ENCODE results near the gene RAB9A. TPM values are rescaled to one million over a fixed set of nuclear protein-coding genes. Genes with fewer than 3 reads are reported as not detected.
"Not testable (repeated sequence)": the region's sequence is repeated elsewhere in the genome, so short reads cannot be mapped to it uniquely, and the experiment has no call there.

Gene RAB9A
- total RNA-seq, 1 experiment from 2014 or later, result 37.4 TPM

DNA sequence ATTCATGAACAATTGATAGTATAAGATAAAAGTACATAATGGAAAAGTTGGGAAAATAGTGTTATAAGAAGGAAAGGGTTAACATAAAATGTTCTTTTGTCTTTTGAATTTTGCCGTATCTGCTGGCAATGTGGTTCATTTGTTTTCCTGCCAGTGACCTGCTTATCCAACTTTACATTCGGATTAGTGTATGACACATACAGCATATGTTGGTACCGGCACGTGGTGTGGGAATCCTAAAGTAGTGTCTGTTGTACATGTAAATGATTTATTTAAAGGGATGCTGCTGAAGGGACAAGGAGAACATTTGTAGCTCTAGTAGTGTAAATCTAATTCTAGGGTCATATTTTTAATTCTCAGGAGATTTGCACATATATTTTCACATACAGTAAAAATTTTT lies 11.5 kb downstream of the RAB9A start:
- no peak for DNase-seq (ENCODE audit: low read depth)

DNA sequence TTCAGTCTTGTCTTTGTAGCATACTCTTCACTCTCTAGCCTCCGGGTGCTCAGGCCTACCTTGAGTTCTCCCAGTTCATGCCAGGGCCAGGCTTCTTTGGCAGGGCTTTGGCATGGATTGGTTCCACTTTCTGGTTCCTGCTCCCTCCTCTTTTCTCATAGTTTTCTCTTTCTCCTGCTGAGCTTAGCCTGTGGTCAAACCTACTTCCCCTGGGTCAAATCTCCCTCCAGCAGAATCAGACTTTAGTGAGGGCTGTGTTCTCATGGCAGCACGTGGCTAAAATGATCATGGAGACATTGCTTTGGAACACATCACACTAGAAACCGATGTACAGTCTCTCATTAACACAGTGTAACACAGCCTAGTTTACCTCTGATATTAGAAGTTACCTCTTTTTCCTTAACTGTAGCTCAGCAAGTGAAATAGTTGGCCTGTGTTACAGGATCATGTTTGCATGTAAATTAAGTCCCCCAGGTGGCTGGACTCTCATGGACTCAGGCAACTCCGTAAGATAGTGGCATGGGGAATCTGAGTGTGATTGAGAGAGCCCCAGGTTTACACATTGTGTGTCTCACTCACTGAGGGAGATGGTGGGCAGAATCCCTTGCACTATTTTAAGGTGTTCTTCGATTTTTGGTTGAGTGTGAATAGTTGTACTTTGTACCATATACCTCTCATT lies 13.3 kb downstream of the RAB9A start:
- no peak for DNase-seq (ENCODE audit: low read depth)

DNA sequence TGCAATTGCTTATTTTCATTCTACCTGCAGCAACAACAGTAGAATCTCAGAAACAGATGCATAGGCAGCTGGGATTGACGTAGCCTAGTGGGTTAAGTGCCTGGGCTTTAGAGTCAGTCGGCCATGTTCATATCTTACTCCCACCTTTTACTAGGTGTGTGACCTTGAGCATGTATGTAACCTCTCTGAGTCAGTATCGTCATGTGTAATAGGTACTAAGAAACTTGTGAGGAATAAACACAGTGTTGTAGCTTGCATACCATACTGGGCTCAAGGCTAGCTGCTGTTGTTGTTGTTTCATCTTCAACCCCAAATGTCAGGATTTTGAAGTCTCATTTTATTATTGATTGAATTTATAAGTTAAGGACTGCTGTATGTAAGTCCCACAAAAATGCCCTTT lies 14.2 kb downstream of the RAB9A start:
- no peak for DNase-seq (ENCODE audit: low read depth)

DNA sequence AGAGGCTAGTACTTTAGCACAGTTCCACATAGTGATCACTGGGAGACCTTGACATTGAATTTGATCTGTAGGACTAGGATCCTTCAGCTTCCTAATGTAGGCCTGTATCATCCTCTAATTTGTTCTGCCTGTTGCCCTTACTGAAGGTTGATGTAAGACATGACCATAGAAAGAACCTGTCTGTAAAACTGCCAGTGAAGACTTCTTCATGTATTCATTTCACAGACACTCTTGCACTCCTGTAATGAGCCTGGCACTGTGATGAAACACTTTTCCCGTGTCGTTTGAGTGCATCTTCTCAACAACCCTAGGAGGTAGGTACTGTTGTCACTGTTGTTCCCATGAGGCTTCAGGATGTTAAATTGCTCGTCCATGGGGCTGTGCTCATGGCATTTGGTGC lies 14.7 kb downstream of the RAB9A start:
- DNase-seq (ENCODE audit: low read depth), result no peak

DNA sequence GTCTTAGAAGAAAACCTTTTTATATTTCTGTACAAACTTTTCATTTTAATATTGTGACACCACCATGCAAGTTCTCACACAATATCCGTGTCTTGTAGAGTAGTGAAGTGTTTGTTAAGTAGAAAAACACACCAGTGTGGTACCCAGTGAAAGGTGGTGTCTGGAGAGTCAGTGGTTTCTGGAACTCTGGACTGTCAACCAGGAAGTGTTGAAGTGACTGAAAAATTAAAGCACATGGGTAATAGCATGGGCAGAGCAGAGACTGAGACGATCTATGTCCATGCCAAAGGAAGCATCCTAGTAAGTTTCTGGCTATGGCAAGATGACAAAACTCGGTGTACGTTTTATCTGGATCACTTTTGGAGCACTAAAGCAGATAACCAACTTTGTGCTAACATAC lies 22.2 kb downstream of the RAB9A start:
- DNase-seq (ENCODE audit: low read depth), result no peak

DNA sequence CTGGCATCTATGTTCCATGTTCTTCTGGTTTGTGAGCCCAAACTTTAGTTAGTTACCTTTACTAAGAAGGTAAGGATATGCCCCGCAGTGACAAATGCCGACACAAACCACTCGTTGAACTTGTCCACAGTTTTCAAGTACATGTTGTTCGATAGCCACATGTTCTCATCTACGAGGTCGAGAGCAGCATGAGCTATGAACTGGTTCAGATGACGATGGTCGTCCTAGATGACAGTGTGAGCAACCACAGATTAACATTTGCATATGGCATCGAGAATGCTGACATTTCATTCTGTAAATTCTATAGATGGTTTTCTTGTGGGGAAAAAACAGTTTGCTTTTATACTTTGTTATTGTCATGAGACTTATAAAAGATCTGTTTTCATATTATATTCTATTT lies 27.5 kb downstream of the RAB9A start:
- DNase-seq (ENCODE audit: low read depth), result no peak

DNA sequence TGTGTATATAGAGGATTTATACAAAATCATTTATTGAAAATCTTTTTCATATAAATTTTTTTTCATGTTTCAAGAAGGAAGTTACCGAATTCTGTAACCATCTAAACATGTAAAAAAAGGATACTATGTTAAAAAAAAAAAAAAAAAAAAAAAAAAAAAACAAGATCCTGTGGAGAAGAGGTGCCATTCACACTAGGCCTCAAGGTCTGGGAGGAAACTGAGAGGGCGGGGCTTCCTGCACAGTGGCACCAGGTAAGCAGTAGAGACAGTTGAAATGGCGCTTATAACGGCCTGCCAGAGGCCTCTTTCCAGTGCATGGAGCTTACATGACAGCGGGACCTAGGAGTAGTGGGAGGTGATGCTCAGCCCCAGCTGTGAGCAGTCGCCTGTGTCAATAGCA lies 28.0 kb downstream of the RAB9A start:
- DNase-seq (ENCODE audit: low read depth), result no peak

DNA sequence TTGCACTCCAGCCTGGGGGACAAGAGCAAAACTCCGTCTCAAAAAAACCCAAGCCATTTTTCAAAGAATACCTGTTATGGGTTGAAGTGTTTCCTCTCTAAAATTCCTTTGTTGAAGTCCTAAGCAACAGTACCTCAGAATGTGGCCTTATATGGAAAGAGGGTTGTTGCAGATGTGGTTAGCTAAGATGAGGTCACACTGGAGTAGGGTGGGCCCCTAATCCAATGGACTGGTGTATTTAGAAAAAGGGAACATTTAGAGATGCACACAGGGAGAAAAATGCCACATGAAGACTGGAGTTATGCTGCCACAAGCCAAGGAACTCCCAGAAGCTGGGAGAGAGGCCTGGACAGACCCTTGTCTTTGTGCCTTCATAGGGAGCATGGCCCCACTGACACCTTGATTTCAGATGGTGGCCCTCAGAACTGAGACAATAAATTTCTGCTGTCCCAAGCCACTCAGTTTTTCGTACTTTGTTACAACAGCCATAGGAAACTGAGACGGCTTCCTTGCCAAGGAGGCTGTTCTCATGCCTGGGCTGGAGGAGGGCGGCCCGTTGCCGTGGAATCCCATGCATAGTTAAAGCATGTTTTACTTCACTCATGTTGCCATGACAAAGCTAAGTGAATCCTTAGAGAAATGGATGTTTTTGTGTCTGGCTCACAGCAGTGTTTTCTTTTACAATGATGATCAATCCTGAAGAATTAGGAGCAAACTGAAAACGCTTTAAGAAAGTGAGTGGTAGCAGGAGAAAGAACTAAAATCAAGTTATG lies 29.0 kb downstream of the RAB9A start:
- peak; percentile 35 for DNase-seq (ENCODE audit: low read depth)

DNA sequence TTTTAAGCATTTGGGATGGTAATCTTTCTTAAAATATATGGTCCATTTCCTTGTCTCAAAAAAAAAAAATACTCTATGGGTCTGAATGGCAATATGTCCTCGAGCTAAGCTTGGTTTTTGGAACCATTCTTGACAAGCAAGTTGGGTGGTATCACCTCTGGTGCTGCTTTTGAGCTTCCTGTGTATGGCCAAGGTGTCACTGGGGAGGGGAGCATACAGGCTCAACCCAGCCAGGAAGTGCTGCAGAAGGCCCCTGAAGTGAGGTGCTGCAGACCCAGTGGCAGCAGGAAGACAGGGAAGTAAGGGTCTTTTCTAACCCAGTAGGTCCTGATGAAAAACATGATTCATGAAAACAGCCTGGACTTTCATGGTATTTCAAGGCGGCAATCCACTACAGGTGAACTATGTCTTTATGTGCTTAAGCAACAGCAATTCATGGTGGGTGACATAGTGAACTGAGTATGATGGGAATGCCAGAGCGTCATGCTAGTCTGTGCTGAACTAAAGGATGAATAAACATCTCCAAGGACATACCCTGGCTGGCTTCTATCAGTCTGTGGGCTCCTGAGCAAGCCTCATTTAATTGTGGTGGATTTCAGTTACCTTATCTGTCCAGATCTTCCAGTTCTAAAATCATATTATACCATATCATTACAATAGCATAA lies 30.4 kb downstream of the RAB9A start:
- DNase-seq (ENCODE audit: low read depth), result no peak

DNA sequence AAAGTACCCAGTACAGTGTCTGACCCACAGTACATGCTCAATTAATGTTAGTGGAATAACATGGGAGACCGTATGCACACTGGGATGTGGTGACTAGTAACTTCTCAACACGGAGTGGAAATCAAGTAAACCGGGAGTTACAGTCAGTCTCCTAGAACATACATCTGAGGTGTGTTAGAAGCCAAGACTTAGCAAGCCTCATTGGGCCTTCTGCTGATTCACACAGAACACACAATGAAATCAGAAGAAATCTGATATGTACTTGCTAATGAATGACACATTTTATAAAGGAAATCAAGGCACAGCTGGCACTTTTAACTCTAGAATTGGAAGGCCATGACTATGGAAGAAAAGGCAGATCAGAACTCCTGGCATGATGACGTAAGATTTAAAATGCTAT lies 32.4 kb downstream of the RAB9A start:
- DNase-seq (ENCODE audit: low read depth), result no peak

DNA sequence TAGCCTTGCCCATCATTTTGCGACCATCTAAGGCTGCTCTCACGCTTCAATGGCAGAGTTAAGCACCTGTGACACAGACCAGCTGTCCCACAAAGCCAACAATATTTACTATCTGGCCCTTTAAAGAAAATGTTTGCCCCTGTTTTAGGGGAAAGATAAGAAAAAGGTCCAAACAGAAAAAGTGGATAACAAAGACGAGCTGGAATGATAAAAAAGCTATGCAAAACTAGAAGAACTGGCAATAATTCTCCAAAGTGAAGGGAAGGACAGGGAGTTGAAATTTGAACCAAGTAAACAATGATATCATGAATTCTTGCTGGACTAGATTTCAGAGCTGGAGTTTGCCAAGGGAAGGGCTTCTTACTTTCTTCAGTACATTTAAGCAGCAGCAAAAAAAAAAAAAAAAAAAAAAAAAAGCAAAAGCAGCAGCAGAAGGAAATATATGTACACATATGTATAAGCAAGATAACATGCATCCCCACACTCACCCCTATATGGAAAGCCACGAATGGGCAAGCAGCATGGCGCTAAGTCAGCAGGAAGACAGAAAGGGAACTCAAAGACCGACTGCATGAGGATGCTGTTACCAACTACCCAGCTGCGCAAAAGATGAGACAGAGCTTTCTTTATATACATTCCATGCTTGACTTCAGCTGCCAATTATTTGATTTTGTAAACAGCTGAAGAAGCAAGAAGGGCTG lies 33.0 kb downstream of the RAB9A start:
- peak; percentile 13 for DNase-seq (ENCODE audit: low read depth)

DNA sequence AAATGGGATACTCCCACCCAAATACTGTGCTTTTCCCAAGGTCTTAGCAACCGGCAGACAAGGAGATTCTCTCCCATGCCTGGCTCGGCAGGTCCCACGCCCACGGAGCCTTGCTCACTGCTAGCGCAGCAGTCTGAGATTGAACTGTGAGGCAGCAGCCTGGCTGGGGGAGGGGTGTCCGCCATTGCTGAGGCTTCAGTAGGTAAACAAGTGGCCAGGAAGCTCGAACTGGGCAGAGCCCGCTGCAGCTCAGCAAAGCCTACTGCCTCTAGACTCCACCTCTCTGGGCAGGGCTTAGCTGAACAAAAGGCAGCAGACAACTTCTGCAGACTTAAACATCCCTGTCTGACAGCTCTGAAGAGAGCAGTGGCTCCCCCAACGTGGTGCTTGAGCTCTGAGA lies 36.0 kb downstream of the RAB9A start:
- not testable (repeated sequence) for DNase-seq (ENCODE audit: low read depth)

DNA sequence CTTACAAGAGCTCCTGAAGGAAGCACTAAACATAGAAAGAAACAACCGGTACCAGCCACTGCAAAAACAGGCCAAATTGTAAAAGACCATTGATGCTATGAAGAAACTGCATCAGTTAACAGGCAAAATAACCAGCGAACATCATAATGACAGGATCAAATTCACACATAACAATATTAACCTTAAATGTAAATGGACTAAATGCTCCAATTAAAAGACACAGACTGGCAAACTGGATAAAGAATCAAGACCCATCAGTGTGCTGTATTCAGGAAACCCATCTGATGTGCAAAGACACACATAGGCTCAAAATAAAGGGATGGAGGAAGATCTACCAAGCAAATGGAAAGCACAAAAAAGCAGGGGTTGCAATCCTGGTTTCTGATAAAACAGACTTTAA lies 37.7 kb downstream of the RAB9A start:
- not testable (repeated sequence) for DNase-seq (ENCODE audit: low read depth)

DNA sequence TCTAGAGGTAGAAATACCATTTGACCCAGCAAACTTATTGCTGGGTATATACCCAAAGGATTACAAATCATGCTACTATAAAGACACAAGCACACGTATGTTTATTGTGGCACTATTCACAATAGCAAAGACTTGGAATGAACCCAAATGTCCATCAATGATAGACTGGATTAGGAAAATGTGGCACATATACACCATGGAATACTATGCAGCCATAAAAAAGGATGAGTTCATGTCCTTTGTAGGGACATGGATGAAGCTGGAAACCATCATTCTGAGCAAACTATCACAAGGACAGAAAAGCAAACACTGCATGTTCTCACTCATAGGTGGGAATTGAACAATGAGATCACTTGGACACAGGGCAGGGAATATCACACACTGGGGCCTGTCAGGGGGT lies 41.6 kb downstream of the RAB9A start:
- DNase-seq (ENCODE audit: low read depth), result not testable (repeated sequence)

DNA sequence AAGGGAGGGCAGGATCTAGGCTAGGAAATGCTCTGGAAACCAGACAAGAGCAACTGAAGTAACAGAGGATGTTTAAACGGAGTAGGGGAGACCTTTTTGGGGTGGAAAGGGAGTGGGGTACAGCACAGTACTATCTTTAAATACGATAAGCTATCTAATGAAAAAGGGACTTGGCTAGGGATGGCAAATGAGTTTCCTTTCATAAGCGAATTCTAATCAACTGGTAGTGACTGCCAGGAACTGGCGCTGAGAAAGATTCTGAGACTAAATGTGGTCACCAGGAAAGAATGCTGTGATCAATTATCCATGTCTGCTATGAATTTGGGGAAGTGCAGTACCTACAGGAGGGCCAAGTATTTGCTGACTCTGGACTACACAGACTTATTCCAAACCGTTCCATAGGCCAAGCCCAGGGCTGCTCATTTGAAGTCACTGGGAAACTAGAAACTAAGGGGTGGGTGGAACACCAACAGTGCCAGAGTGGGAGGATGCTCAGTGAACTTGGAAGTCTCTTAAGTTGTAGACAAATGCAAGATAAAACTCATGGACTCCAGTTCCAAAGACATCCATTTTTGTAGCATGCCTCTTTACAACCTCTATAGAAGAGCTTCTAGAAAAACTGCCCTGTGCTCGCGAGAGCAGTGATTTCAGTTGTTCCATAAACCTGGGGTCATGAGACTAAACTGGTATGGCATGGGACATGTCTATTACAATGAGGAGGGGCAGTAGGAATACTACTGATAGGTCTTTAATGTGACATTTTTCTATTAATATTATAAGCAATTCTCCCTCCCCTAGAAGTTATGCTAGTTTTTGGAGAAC lies 43.5 kb downstream of the RAB9A start:
- DNase-seq (ENCODE audit: low read depth), result no peak

DNA sequence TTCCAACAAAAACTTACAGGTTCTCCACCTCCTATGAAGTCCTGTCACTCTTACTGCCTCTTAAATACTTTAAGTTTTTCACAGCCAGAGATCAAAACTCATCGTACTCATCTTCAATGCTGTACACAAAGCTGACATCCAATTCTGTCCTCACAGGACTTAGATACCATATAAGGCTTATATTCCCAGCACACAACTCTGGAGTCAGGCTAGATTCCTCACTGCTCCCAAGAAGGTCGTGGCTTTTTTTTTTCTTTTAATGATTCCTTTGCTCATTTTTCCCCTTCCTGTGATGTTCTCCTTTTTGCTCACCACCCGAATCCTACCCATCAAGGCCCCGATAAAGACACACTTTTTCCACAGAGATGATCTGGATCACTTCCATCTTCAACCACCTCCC lies 44.6 kb downstream of the RAB9A start:
- DNase-seq (ENCODE audit: low read depth), result no peak

DNA sequence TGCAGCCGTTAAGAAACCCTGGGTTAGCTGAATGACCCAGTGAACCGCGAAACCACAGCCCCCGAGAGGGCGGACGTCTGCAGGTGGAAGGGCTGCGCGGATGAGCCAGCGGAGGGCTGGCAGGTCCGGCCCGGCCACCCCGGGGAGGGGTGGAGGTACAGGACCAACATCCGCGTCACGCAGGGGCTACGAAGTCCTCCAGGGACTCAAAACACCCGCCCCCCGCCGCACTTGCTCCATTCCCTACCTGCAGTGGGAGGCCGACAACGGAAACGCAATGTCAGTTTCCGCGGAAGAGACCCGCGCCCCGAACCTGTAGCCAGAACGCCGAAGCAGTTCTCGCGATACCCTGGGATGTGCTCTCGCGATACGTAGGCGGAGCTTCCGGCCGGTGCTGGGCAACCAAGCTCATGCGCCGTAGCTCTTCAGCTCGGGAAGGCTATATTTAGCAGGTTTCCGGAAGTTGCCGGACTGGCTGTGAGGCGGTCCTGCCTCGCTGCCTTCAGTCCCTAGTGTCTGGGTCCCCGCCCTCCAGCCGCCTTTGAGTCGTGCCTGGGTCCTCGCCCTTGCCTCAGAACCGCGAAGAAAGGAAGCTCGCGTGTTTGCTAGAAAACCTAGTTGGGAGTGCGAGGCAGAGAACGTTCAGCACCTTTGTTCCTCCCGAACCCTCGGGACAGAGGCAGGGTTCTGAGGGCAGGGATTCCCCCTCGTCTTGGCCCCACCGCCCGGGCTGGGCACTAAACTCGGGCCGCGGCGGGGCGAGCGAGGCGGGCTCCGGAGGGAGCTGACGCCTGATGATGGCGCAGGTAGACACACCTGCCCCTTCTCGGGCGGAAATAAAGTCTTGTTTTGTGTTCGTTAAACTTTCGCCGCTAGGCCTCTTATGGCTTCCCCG lies 45.6 kb downstream of the RAB9A start, which contains the start of the genes OFD1 and TRAPPC2:
Gene OFD1, plus strand, starts transcription at position 471 of the 895 bp plus-strand sequence. Its CDS starts 324 bp downstream, at position 795.
Gene TRAPPC2, minus strand, starts transcription at position 343 of the 895 bp plus-strand sequence. CDS start 14,657 bp downstream, outside the sequence.
- DNase-seq (ENCODE audit: low read depth), result peak; percentile 96

DNA sequence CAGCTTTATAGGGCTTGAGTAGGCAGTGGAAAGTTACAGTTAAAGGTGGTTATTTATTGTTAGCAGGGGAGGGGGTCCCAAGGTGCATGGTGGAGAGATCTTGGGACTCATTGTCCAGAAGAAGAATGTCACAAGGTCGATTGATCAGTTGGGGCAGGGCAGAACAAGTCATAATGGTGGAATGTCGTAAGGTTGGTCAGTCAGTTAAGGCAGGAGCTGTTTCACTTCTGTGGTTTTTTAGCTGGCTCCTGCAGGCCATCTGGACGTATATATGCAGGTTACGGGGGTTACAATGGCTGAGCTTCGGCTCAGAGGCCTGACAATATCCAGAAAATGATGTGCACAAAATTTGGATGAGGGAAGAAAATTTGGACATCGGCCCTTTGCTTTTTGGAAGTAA lies 52.8 kb downstream of the RAB9A start:
- DNase-seq (ENCODE audit: low read depth), result no peak

DNA sequence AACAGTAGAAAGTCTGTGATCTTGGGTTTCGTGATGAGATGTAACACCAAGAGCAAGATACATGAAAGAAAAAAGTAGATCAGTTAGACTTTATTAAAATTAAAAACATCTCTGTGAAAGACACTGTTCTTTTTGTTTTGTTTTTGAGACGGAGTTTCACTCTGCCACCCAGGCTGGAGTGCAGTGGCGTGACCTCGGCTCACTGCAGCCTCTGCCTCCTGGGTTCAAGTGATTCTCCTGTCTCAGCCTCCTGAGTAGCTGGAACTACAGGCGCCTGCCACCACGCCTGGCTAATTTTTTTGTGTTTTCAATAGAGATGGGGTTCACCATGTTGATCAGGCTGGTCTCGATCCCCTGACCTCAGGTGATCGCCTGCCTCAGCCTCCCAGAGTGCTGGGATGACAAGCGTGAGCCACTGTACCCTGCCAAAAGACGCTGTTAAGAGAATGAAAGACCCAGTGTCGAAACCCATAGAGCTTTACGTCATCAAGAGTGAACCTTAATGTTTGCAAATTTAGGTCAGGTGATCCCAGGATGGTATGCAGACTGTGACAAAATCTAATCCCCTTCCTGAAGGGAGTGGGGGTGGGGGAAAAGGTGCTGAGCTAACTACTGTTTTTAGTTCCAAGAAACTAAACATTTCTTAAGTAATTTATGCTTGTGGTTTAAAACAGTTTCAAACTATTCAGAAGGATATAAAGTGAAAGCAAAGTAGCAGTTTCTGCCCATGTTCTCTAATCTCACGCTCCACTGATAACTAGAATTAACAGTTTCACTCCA lies 53.7 kb downstream of the RAB9A start:
- no peak for DNase-seq (ENCODE audit: low read depth)

All from M059J (cell line).